HepG2 (cell line): ENCODE data around the gene BOLL. TPM values are rescaled to one million over a fixed set of nuclear protein-coding genes. Genes with fewer than 3 reads are reported as not detected.

Source experiments
- ATAC-seq: fragments of 200-7000 bp; cut with Tn5 transposase; 3 replicates; pipeline ENCODE4 v1.9.1; 2020; ENCODE audit warnings: mild to moderate bottlenecking, moderate library complexity
- Bru-seq: library from RNA; stranded (reverse); fragments of 400-500 nt; gene quantifications from one replicate; lab custom pipeline; 2021; lab: Mats Ljungman, UMichigan
- BruChase-seq, 2 experiments: library from RNA; stranded (reverse); fragments of 400-500 nt; gene quantifications; one replicate each; lab custom pipeline; 2021; lab: Mats Ljungman, UMichigan
- BruUV-seq: library from RNA; stranded (reverse); fragments of 400-500 nt; replicated peaks from 2 replicates; lab custom pipeline; 2021; lab: Mats Ljungman, UMichigan
- CTCF ChIA-PET: fragments of 300-600 bp; formaldehyde crosslinking; extraction: SDS; loops from one replicate; lab custom pipeline; 2021; ENCODE audit warnings: low total read pairs, inconsistent platforms, low intra/inter-chr PET ratio; lab: Yijun Ruan, JAX
- POLR2A ChIA-PET: fragments of 350-600 bp; sonication (Branson Sonifier 250); formaldehyde crosslinking; loops from one replicate; lab custom pipeline; 2020; ENCODE audit warnings: antibody characterized with exemption, inconsistent platforms; lab: Yijun Ruan, JAX
- DNase-seq: peaks from one replicate; pipeline ENCODE4 v3.0.0-alpha.2; 2015; ENCODE audit warnings: low spot score
- FAIRE-seq: peaks from 3 replicates; lab custom pipeline; 2011; peaks lifted over from hg19 to GRCh38; lab: Jason Lieb, UNC
- H2AFZ ChIP-seq: one replicate; pipeline ENCODE4 v1.6.1; 2011; ENCODE audit warnings: low read length, inconsistent platforms
- H3K27ac ChIP-seq: fragments of 300-600 bp; 3 replicates; pipeline ENCODE4 v1.8.0; 2011; ENCODE audit warnings: mixed run types, mild to moderate bottlenecking, mixed read lengths, low read length, inconsistent platforms; ENCODE audit not compliant: insufficient read depth; ENCODE audit errors: extremely low read length
- H3K27me3 ChIP-seq, 2 experiments: fragments of 200-600 bp in 1 of 2; 2 replicates in 1 of 2; 3 replicates in 1 of 2; pipeline versions ENCODE4 v1.6.0 to v1.8.0; 2011; ENCODE audit warnings: low read length in 2 of 2, mild to moderate bottlenecking in 2 of 2, moderate library complexity in 2 of 2, inconsistent platforms in 1 of 2; ENCODE audit not compliant: insufficient read depth in 2 of 2, control insufficient read depth in 1 of 2
- H3K36me3 ChIP-seq, 2 experiments: fragments of 200-600 bp in 1 of 2; replicated peaks in 1 of 2; 2 replicates in 1 of 2; 3 replicates in 1 of 2; pipeline versions ENCODE4 v1.5.1 to v1.8.0; 2011; ENCODE audit warnings: low read length in 2 of 2, inconsistent platforms in 1 of 2; ENCODE audit not compliant: insufficient read depth in 2 of 2, control insufficient read depth in 1 of 2
- H3K4me1 ChIP-seq: 2 replicates; pipeline ENCODE4 v1.5.1; 2012; ENCODE audit warnings: low read length, inconsistent platforms; ENCODE audit not compliant: insufficient read depth
- H3K4me2 ChIP-seq: 2 replicates; pipeline ENCODE4 v1.6.0; 2011; ENCODE audit warnings: low read depth, low read length, inconsistent platforms
- H3K4me3 ChIP-seq, 3 experiments: fragments of 200-600 bp in 1 of 3; sonication (generic), shearing (Covaris generic) in 1 of 3; replicated peaks in 1 of 3; 2 replicates each; pipeline ENCODE4 v1.5.1; 2011 to 2016; ENCODE audit warnings: low read length in 3 of 3, inconsistent platforms in 2 of 3, low read depth in 2 of 3, mild to moderate bottlenecking in 2 of 3, control low read depth in 1 of 3, mixed read lengths in 1 of 3; ENCODE audit not compliant: insufficient read depth in 1 of 3
- H3K79me2 ChIP-seq: one replicate; pipeline ENCODE4 v1.6.1; 2011; ENCODE audit warnings: low read length, inconsistent platforms; ENCODE audit not compliant: insufficient read depth
- H3K9ac ChIP-seq: 2 replicates; pipeline ENCODE4 v1.6.0; 2011; ENCODE audit warnings: mild to moderate bottlenecking, low read depth, low read length, inconsistent platforms; ENCODE audit not compliant: insufficient read depth
- H3K9me3 ChIP-seq: 2 replicates; pipeline ENCODE4 v1.5.1; 2012; ENCODE audit warnings: mild to moderate bottlenecking, low read length
- H4K20me1 ChIP-seq: 2 replicates; pipeline ENCODE4 v1.6.0; 2011; ENCODE audit warnings: inconsistent platforms, mild to moderate bottlenecking, low read length, moderate library complexity; ENCODE audit not compliant: insufficient read depth
- ELF1 ChIP-seq: sonication (generic); formaldehyde crosslinking; IDR thresholded peaks from 2 replicates; pipeline ENCODE4 v1.4.0; 2020; ENCODE audit warnings: missing genetic modification reagents
- HNF4G ChIP-seq, 2 experiments: sonication (generic) in 1 of 2; formaldehyde crosslinking in 1 of 2; IDR thresholded peaks; 2 replicates each; pipeline versions ENCODE4 v1.4.0 to v1.6.1; 2011 to 2020; ENCODE audit warnings: borderline replicate concordance in 2 of 2, low read depth in 2 of 2, mild to moderate bottlenecking in 2 of 2, low read length in 1 of 2, missing genetic modification reagents in 1 of 2, moderate library complexity in 1 of 2
- KDM5A ChIP-seq: fragments of 200-600 bp; sonication (generic); IDR thresholded peaks from 2 replicates; pipeline ENCODE4 v1.7.0; 2018; ENCODE audit warnings: antibody characterized with exemption, mild to moderate bottlenecking, low read length, borderline replicate concordance
- MAF1 ChIP-seq: sonication (generic); formaldehyde crosslinking; IDR thresholded peaks from 2 replicates; pipeline ENCODE4 v1.5.0; 2020; ENCODE audit warnings: missing genetic modification reagents, borderline replicate concordance
- SIX1 ChIP-seq: sonication (generic); formaldehyde crosslinking; IDR thresholded peaks from 2 replicates; pipeline ENCODE4 v1.4.0; 2020; ENCODE audit warnings: missing genetic modification reagents, borderline replicate concordance
- YY1 ChIP-seq: IDR thresholded peaks from 2 replicates; pipeline ENCODE4 v1.6.1; 2011; ENCODE audit warnings: low read length, low read depth, moderate library complexity, mild to moderate bottlenecking; ENCODE audit not compliant: insufficient read depth, insufficient replicate concordance
- WGBS: methylation state at CpG from one replicate; pipeline ENCODE4 v1.1.6; 2017; ENCODE audit warnings: low lambda C conversion rate; 5-methylcytosine and 5-hydroxymethylcytosine counted together
- in situ Hi-C: cut with HindIII; loops from 2 replicates; pipeline ENCODE4 v1.10.0; 2017; ENCODE audit warnings: low pct_unique_long_range_greater_than_20kb; ENCODE audit not compliant: extremely low pct_ligation_motif_present
- intact Hi-C: fragments of 100-400 bp; cut with micrococcal nuclease; formaldehyde crosslinking; loops from one replicate; pipeline ENCODE4 v1.10.0; 2022; ENCODE audit not compliant: unreplicated experiment
- long read RNA-seq, 2 experiments: library from RNA in 1 of 2; library from polyadenylated mRNA in 1 of 2; stranded (forward) in 1 of 2; unstranded in 1 of 2; transcript quantifications; one replicate each; pipeline ENCODE4 v2.0.0, GENCODE V29; 2019 to 2022
- polyA minus RNA-seq, 3 experiments: library from RNA; depleted of rRNA, polyadenylated mRNA; stranded (reverse); fragments of >200 nt; gene quantifications; 2 replicates each; pipeline ENCODE4 v1.2.3, GENCODE V29; 2011; ENCODE audit warnings: low replicate concordance in 1 of 3
- polyA plus RNA-seq, 8 experiments: library from polyadenylated mRNA; depleted of rRNA in 3 of 8; stranded (reverse) in 7 of 8; unstranded in 1 of 8; fragments of >200 nt; fragmentation: Illumina TruSeq in 4 of 8; extraction: Trizol in 4 of 8; gene quantifications; 2 replicates each; pipeline versions ENCODE4 v1.2.1 to v1.2.3, GENCODE V29; 2011 to 2016; ENCODE audit warnings: low read depth in 4 of 8, missing spikeins in 1 of 8, mixed read lengths in 1 of 8; ENCODE audit not compliant: insufficient read depth in 1 of 8
- total RNA-seq, 5 experiments: library from RNA; depleted of rRNA; stranded (reverse); fragments of >200 nt; fragmentation: Illumina TruSeq; extraction: Trizol; gene quantifications; 2 replicates each; pipeline ENCODE4 v1.2.3, GENCODE V29; 2016; ENCODE audit warnings: low read depth in 1 of 5
- TF ChIP-seq, protein P1 (sequence below): sonication (generic); formaldehyde crosslinking; IDR thresholded peaks from 2 replicates; pipeline ENCODE4 v1.4.0; 2020; ENCODE audit warnings: mild to moderate bottlenecking, missing genetic modification reagents, borderline replicate concordance
- TF ChIP-seq, protein P2 (sequence below): IDR thresholded peaks from 2 replicates; pipeline ENCODE4 v1.6.1; 2016; ENCODE audit warnings: missing compliant biosample characterization, missing genetic modification reagents, borderline replicate concordance

BOLL gene, protein sequence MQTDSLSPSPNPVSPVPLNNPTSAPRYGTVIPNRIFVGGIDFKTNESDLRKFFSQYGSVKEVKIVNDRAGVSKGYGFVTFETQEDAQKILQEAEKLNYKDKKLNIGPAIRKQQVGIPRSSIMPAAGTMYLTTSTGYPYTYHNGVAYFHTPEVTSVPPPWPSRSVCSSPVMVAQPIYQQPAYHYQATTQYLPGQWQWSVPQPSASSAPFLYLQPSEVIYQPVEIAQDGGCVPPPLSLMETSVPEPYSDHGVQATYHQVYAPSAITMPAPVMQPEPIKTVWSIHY
- not detected in 2 replicates for total RNA-seq (2016; rRNA removed; fragmentation: Illumina TruSeq; extraction: Trizol)
- total RNA-seq (2016; cell fraction: cytosol; rRNA removed; fragmentation: Illumina TruSeq; extraction: Trizol; ENCODE audit: low read depth) = not detected in 2 replicates
- total RNA-seq (2016; cell fraction: insoluble cytoplasmic fraction; rRNA removed; fragmentation: Illumina TruSeq; extraction: Trizol) = not detected in 2 replicates
- total RNA-seq (2016; cell fraction: membrane; rRNA removed; fragmentation: Illumina TruSeq; extraction: Trizol) = not detected in 2 replicates
- not detected in 2 replicates for total RNA-seq (2016; cell fraction: nucleus; rRNA removed; fragmentation: Illumina TruSeq; extraction: Trizol)
- not detected in 2 replicates for polyA plus RNA-seq (2011; rRNA removed)
- polyA plus RNA-seq (2011; cell fraction: cytosol; rRNA removed) = not detected in 2 replicates
- polyA plus RNA-seq (2011; cell fraction: nucleus; rRNA removed) = not detected in 2 replicates
- not detected in 2 replicates for polyA plus RNA-seq (2012)
- polyA plus RNA-seq (2016; cell fraction: cytosol; fragmentation: Illumina TruSeq; extraction: Trizol; ENCODE audit: low read depth) = not detected in 2 replicates
- polyA plus RNA-seq (2016; cell fraction: insoluble cytoplasmic fraction; fragmentation: Illumina TruSeq; extraction: Trizol; ENCODE audit: low read depth) = not detected in 2 replicates
- not detected in 2 replicates for polyA plus RNA-seq (2016; cell fraction: membrane; fragmentation: Illumina TruSeq; extraction: Trizol; ENCODE audit: low read depth)
- not detected in 2 replicates for polyA plus RNA-seq (2016; cell fraction: nucleus; fragmentation: Illumina TruSeq; extraction: Trizol; ENCODE audit: insufficient read depth, low read depth)
- polyA minus RNA-seq (2011; rRNA and poly(A)+ RNA removed; ENCODE audit: low replicate concordance) = not detected in 2 replicates
- not detected in 2 replicates for polyA minus RNA-seq (2011; cell fraction: cytosol; rRNA and poly(A)+ RNA removed)
- polyA minus RNA-seq (2011; cell fraction: nucleus; rRNA and poly(A)+ RNA removed) = not detected in 2 replicates
- Bru-seq, nascent RNA = percentile 2 among the genes with signal in this experiment
- not detected for BruChase-seq, experiment 1, labeled RNA remaining after a 6-hour chase
- BruChase-seq, experiment 2, labeled RNA remaining after a 2-hour chase = percentile 2 among the genes with signal in this experiment
- long read RNA-seq, experiment 1 = 0 reads
- long read RNA-seq, experiment 2 = 0 reads

DNA sequence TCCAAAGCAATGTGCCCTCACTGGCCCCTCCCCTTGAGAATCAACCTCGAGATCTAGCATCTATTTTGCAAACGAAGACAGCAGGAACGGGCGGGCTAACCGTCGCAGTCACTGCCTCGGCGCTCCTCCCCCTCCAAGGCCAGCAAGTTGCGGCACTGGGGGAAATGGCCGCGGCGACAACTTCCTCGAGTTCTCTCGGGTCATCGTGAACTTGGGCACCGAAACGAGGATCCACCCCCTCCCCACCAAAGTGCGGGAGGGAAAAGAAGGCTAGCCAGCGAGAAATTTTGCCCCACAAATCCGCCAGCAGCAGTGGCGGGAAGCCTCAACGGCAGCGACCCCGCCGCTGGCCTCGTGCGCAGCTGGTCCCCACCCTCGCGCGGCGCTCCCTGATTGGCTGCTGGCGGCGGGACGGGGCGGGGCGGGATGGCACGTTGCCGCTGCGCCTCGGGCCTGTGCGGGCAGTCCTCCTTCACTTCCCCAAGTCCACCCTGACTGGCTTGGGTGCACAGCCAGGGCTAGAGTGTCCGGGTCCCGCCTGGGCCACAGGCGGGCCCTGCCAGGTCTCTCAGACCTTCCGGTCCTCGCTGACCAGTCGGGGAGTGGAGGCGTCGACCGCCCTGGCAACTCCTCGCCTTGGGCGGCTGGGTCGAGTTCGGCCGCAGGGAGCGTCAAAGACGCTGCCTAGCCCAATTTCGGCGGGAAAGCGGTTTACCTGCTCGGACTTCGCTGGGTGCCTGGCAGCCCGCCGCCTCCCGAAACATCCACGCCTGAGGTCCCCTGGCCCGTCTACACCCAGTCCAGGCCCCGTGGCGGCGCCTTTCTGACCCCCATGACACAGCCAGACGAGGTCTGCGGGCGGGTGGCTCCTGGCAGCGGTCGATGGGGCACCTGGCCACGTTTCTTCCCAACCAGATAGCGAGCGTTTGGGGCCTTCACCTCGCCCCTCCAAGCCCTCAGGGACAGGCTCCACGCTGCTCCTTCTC, at the start of gene BOLL:
Gene BOLL, minus strand, starts transcription at position 364 of the 986 bp plus-strand sequence. CDS start 3,469 bp downstream, outside the sequence.
- no peaks in the 10 kb centered on the region for H3K27me3 ChIP-seq
- intact Hi-C loops (no loop called here), in situ Hi-C loops (no loop called here)
- no peaks in the 10 kb centered on the region for H3K4me1 ChIP-seq
- no peak for DNase-seq
- BruUV-seq = no TSS peak
- no peak within 1 kb of the TSS for H3K27ac ChIP-seq
- no peaks in the 10 kb centered on the region for H3K79me2 ChIP-seq
- ChIA-PET POLR2A (no interaction called here), CTCF (no interaction called here)
- H3K9ac ChIP-seq = no peak within 1 kb of the TSS
- no peaks in the 10 kb centered on the region for H4K20me1 ChIP-seq
- no peak for FAIRE-seq
- ATAC-seq = peak; percentile 43
- 82% methylated on average over 74 of the region's 80 CpGs for WGBS
- no peak within 1 kb of the TSS for H2AFZ ChIP-seq
- H3K4me3 ChIP-seq = no peak within 1 kb of the TSS
- no peaks in the 10 kb centered on the region for H3K9me3 ChIP-seq
- H3K36me3 ChIP-seq = no peaks in the 10 kb centered on the region
- H3K4me2 ChIP-seq = no peak within 1 kb of the TSS
- TF ChIP-seq SIX1 (CRISPR knock-in tag) (no peak), MAF1 (CRISPR knock-in tag) (no peak), HNF4G (IDR thresholded peaks at IDR 0.05; ENCODE audit: borderline replicate concordance, low read depth, low read length) (no peak), HNF4G (CRISPR knock-in tag; IDR thresholded peaks at IDR 0.05; ENCODE audit: borderline replicate concordance, low read depth) (no peak), YY1 (no peak), ELF1 (CRISPR knock-in tag) (no peak), KDM5A (no peak)
- TF ChIP-seq, protein P1, sequence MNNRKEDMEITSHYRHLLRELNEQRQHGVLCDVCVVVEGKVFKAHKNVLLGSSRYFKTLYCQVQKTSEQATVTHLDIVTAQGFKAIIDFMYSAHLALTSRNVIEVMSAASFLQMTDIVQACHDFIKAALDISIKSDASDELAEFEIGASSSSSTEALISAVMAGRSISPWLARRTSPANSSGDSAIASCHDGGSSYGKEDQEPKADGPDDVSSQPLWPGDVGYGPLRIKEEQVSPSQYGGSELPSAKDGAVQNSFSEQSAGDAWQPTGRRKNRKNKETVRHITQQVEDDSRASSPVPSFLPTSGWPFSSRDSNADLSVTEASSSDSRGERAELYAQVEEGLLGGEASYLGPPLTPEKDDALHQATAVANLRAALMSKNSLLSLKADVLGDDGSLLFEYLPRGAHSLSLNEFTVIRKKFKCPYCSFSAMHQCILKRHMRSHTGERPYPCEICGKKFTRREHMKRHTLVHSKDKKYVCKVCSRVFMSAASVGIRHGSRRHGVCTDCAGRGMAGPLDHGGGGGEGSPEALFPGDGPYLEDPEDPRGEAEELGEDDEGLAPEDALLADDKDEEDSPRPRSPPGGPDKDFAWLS (CRISPR knock-in tag) = no peak
- TF ChIP-seq, protein P2, sequence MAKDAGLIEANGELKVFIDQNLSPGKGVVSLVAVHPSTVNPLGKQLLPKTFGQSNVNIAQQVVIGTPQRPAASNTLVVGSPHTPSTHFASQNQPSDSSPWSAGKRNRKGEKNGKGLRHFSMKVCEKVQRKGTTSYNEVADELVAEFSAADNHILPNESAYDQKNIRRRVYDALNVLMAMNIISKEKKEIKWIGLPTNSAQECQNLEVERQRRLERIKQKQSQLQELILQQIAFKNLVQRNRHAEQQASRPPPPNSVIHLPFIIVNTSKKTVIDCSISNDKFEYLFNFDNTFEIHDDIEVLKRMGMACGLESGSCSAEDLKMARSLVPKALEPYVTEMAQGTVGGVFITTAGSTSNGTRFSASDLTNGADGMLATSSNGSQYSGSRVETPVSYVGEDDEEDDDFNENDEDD (CRISPR knock-in tag) = no peak
